ENCODE results near the gene ACADL. TPM values are rescaled to one million over a fixed set of nuclear protein-coding genes. Genes with fewer than 3 reads are reported as not detected.

ACADL gene
- total RNA-seq, 2 experiments from 2014 or later: not detected

GRCh38 chr2:210250622-210251021 lies 25.4 kb upstream of the ACADL start:
- intact Hi-C loops (cut with micrococcal nuclease): no loop called here
- peaks cover 5% of the 10 kb centered on the region for H3K27me3 Mint-ChIP-seq
- TF ChIP-seq, protein P1, sequence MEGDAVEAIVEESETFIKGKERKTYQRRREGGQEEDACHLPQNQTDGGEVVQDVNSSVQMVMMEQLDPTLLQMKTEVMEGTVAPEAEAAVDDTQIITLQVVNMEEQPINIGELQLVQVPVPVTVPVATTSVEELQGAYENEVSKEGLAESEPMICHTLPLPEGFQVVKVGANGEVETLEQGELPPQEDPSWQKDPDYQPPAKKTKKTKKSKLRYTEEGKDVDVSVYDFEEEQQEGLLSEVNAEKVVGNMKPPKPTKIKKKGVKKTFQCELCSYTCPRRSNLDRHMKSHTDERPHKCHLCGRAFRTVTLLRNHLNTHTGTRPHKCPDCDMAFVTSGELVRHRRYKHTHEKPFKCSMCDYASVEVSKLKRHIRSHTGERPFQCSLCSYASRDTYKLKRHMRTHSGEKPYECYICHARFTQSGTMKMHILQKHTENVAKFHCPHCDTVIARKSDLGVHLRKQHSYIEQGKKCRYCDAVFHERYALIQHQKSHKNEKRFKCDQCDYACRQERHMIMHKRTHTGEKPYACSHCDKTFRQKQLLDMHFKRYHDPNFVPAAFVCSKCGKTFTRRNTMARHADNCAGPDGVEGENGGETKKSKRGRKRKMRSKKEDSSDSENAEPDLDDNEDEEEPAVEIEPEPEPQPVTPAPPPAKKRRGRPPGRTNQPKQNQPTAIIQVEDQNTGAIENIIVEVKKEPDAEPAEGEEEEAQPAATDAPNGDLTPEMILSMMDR (IDR thresholded peaks at IDR 0.05): no peak
- H3K4me3 Mint-ChIP-seq: no peak overlapping the region
- POLR2A ChIA-PET: no interaction called here
- ATAC-seq (no peak), DNase-seq (no peak)
- H3K36me3 Mint-ChIP-seq (ENCODE audit: low read depth): no peaks in the 10 kb centered on the region
- no peak overlapping the region for H3K27ac Mint-ChIP-seq
- no peaks in the 10 kb centered on the region for H3K4me1 Mint-ChIP-seq (ENCODE audit: low read depth)
- CTCF ChIA-PET: no interaction called here
- H3K9me3 Mint-ChIP-seq: no peaks in the 10 kb centered on the region

GRCh38 chr2:210233487-210233886 lies 8.2 kb upstream of the ACADL start:
- CTCF ChIA-PET: no interaction called here
- Mint-ChIP-seq H3K36me3 (ENCODE audit: low read depth) (no peaks in the 10 kb centered on the region), H3K4me1 (ENCODE audit: low read depth) (no peaks in the 10 kb centered on the region), H3K4me3 (no peak overlapping the region), H3K27ac (no peak overlapping the region), H3K27me3 (peaks cover 9% of the 10 kb centered on the region), H3K9me3 (no peaks in the 10 kb centered on the region)
- DNase-seq (no peak), ATAC-seq (no peak)
- intact Hi-C loops (cut with micrococcal nuclease): no loop called here
- TF ChIP-seq, protein P1 (IDR thresholded peaks at IDR 0.05): no peak
- POLR2A ChIA-PET: no interaction called here

- H3K9me3 Mint-ChIP-seq: no peaks in the 10 kb centered on the region
- no peak overlapping the region for H3K4me3 Mint-ChIP-seq
- peaks cover 17% of the 10 kb centered on the region for H3K27me3 Mint-ChIP-seq
- no peaks in the 10 kb centered on the region for H3K36me3 Mint-ChIP-seq (ENCODE audit: low read depth)
- CTCF ChIA-PET: interaction anchor here (1.2 to 1.4 kb wide), 2 partner anchors 10 to 32 kb away, joined by 3 read pairs; no protein-coding TSS in a partner anchor
- no peak overlapping the region for H3K27ac Mint-ChIP-seq
- POLR2A ChIA-PET: no interaction called here
- no peaks in the 10 kb centered on the region for H3K4me1 Mint-ChIP-seq (ENCODE audit: low read depth)
- TF ChIP-seq, protein P1 (IDR thresholded peaks at IDR 0.05): no peak
- ATAC-seq (no peak), DNase-seq (no peak)
- intact Hi-C loops (cut with micrococcal nuclease): no loop called here
These were observed 5.7 kb upstream of the ACADL start for GRCh38 chr2:210230984-210231383.

DNA sequence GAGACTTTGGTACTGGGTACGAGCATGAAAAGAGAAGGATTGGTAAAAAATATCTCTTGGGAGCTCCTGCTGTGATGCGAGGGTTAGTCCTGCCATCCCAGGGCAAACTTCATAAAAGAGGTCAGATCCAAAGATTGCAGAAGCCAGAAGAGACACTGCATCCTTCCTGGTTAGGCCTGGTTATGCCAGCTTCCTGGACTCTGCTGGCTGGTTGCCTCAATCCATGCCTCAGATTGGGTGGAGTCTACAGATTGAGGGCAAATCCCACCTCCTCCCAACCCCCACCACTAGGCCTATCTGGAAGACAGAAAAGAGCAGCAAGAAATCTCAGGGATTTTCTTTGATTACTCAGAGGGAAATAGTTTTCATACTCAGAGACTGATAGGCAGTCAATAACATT lies 5.3 kb upstream of the ACADL start:
- Mint-ChIP-seq H3K9me3 (no peaks in the 10 kb centered on the region), H3K27me3 (peaks cover 19% of the 10 kb centered on the region), H3K4me3 (no peak overlapping the region), H3K27ac (no peak overlapping the region), H3K36me3 (ENCODE audit: low read depth) (no peaks in the 10 kb centered on the region), H3K4me1 (ENCODE audit: low read depth) (no peaks in the 10 kb centered on the region)
- CTCF ChIA-PET: interaction anchor here (1.2 to 1.4 kb wide), 2 partner anchors 9 to 32 kb away, joined by 3 read pairs; no protein-coding TSS in a partner anchor
- no peak for ATAC-seq
- intact Hi-C loops (cut with micrococcal nuclease): no loop called here
- TF ChIP-seq, protein P1 (IDR thresholded peaks at IDR 0.05): no peak
- DNase-seq: no peak
- POLR2A ChIA-PET: no interaction called here

DNA sequence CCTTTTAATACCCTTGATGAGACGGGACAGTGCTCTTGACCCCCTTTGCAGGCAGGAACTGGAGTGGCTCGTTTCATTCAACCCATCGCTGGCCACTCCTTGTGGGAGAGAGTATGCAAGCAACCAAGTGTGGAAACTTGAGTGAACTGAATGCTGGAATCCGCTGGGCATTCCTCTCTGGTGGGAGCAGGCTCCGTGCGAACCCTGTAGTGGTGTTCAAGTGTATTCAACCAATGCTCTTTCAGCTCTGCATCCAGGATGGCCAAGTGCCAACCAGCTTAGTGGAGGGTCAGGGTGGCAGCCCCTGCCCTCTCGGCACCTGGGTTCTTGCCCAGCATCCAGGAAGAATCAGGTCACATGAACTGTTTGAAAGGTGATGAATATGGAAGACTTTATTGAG lies 3.3 kb upstream of the ACADL start:
- POLR2A ChIA-PET: interaction anchor here (1.7 kb wide), 1 partner anchor 10 kb away, joined by 4 read pairs; no protein-coding TSS in a partner anchor
- H3K27ac Mint-ChIP-seq: no peak overlapping the region
- DNase-seq: no peak
- CTCF ChIA-PET: interaction anchor here (1.4 kb wide), 1 partner anchor 10 kb away, joined by 4 read pairs; no protein-coding TSS in a partner anchor
- H3K9me3 Mint-ChIP-seq: no peaks in the 10 kb centered on the region
- TF ChIP-seq, protein P1 (IDR thresholded peaks at IDR 0.05): no peak
- no peak overlapping the region for H3K4me3 Mint-ChIP-seq
- intact Hi-C loops (cut with micrococcal nuclease): no loop called here
- no peaks in the 10 kb centered on the region for H3K36me3 Mint-ChIP-seq (ENCODE audit: low read depth)
- peaks cover 3% of the 10 kb centered on the region for H3K4me1 Mint-ChIP-seq (ENCODE audit: low read depth)
- ATAC-seq: no peak
- peaks cover 32% of the 10 kb centered on the region for H3K27me3 Mint-ChIP-seq
